ENCODE results near the gene MSRB1.

DNA sequence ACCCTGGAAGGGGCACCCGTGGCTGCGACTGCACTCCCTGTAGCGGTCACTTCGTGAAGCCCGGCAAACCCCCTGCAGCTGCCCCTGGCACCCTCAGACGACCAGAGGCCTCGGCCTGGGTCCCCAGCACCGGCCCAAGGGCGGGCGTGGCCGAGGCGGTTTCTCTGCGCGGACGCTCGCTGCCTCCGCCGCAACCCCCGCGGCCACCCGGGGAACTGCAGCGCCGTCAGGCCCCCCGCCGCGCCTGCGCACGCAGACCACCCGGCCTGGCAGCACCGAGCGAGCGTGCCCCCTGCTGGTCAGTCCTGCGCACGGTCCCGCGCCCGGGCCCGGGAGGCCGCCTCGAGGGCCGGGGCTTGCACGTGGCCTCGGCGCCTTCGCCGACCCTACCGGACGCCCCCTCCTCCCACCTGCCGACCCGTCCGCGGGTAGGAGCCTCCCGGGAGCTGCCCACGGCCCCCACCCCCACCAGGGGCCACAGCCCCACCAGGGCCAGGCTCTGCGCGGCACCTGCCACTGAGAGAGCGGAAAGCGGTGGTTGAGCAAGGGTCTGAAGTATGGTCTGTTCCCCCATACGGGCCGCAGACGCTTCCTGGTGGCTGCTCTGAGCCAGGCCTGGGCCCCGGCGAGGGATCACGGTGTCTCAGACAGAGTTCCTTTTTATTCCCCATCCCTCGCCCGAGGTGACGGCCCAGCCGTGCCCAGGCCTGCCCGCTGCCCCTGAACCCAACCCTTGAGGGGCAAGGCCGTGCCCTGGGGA lies 13.2 kb downstream of the MSRB1 start:
- TF ChIP-seq, protein P1, sequence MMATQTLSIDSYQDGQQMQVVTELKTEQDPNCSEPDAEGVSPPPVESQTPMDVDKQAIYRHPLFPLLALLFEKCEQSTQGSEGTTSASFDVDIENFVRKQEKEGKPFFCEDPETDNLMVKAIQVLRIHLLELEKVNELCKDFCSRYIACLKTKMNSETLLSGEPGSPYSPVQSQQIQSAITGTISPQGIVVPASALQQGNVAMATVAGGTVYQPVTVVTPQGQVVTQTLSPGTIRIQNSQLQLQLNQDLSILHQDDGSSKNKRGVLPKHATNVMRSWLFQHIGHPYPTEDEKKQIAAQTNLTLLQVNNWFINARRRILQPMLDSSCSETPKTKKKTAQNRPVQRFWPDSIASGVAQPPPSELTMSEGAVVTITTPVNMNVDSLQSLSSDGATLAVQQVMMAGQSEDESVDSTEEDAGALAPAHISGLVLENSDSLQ (IDR thresholded peaks at IDR 0.05): no peak
- TF ChIP-seq FOXK2 (IDR thresholded peaks at IDR 0.05) (no peak), BHLHE40 (IDR thresholded peaks at IDR 0.05; ENCODE audit: borderline replicate concordance) (no peak), SP1 (IDR thresholded peaks at IDR 0.05) (no peak), TARDBP (IDR thresholded peaks at IDR 0.05) (no peak), FOXA1 (IDR thresholded peaks at IDR 0.05) (no peak), L3MBTL2 (conservative IDR thresholded peaks at IDR 0.05) (peak; percentile 98), NFRKB (IDR thresholded peaks at IDR 0.05) (no peak), FOXM1 (IDR thresholded peaks at IDR 0.05; ENCODE audit: borderline replicate concordance) (no peak), ELF4 (IDR thresholded peaks at IDR 0.05) (no peak), ARNT (IDR thresholded peaks at IDR 0.05) (peak; percentile 57; the same call in 1 of the 2 replicates), SUZ12 (IDR thresholded peaks at IDR 0.05) (no peak), ZNF384 (IDR thresholded peaks at IDR 0.05) (no peak), LEF1 (IDR thresholded peaks at IDR 0.05; ENCODE audit: borderline replicate concordance) (peak; percentile 65; the same call in 1 of the 2 replicates)

All from HEK293T (cell line).